Neural progenitor cell (in vitro differentiated cells): ENCODE results near the gene UNC5B. TPM values are rescaled to one million over a fixed set of nuclear protein-coding genes. Genes with fewer than 3 reads are reported as not detected.

Experiments used
- DNase-seq: peaks from one replicate; pipeline ENCODE4 v3.0.0-alpha.2; 2016; ENCODE audit warnings: low spot score
- H2AFZ ChIP-seq: fragments of 200-600 bp; sonication (generic); replicated peaks from 2 replicates; pipeline ENCODE4 v1.6.1; 2016; ENCODE audit warnings: antibody characterized with exemption
- H3F3A ChIP-seq: fragments of 200-600 bp; sonication (generic); 2 replicates; pipeline ENCODE4 v1.6.1; 2016; ENCODE audit warnings: antibody characterized with exemption, low read depth
- H3K27ac ChIP-seq: fragments of 200-600 bp; sonication (generic); 2 replicates; pipeline ENCODE4 v1.5.1; 2016; ENCODE audit warnings: mild to moderate bottlenecking
- H3K27me3 ChIP-seq: fragments of 200-600 bp; sonication (generic); 2 replicates; pipeline ENCODE4 v1.6.1; 2016; ENCODE audit warnings: mild to moderate bottlenecking, moderate library complexity
- H3K36me3 ChIP-seq: fragments of 200-600 bp; sonication (generic); 2 replicates; pipeline ENCODE4 v1.5.1; 2016
- H3K4me1 ChIP-seq: fragments of 200-600 bp; sonication (generic); 2 replicates; pipeline ENCODE4 v1.6.1; 2016; ENCODE audit warnings: mixed run types
- H3K4me2 ChIP-seq: fragments of 200-600 bp; sonication (generic); 2 replicates; pipeline ENCODE4 v1.6.1; 2016
- H3K4me3 ChIP-seq: fragments of 200-600 bp; sonication (generic); 2 replicates; pipeline ENCODE4 v1.5.1; 2016
- H3K79me2 ChIP-seq: fragments of 200-600 bp; sonication (generic); 2 replicates; pipeline ENCODE4 v1.6.1; 2016; ENCODE audit warnings: low read depth
- H3K9ac ChIP-seq: fragments of 200-600 bp; sonication (generic); 2 replicates; pipeline ENCODE4 v1.6.1; 2016
- H3K9me3 ChIP-seq: fragments of 200-600 bp; sonication (generic); 2 replicates; pipeline ENCODE4 v1.5.1; 2016; ENCODE audit warnings: low read depth
- H4K20me1 ChIP-seq: fragments of 200-600 bp; sonication (generic); 2 replicates; pipeline ENCODE4 v1.6.1; 2016; ENCODE audit warnings: low read depth
- H3K27ac Mint-ChIP-seq: 3 replicates; pipeline ENCODE4 v1.8.0; 2021; ENCODE audit warnings: mixed read lengths
- H3K27me3 Mint-ChIP-seq: 2 replicates; pipeline ENCODE4 v1.8.0; 2022; ENCODE audit warnings: low read depth, mild to moderate bottlenecking, inconsistent platforms, moderate library complexity, mixed read lengths; ENCODE audit not compliant: insufficient read depth
- H3K36me3 Mint-ChIP-seq: 3 replicates; pipeline ENCODE4 v1.8.0; 2021; ENCODE audit warnings: mixed read lengths
- H3K4me1 Mint-ChIP-seq: 3 replicates; pipeline ENCODE4 v1.8.0; 2021; ENCODE audit warnings: mixed read lengths
- H3K4me3 Mint-ChIP-seq: 3 replicates; pipeline ENCODE4 v1.8.0; 2021; ENCODE audit warnings: mild to moderate bottlenecking, moderate library complexity, mixed read lengths
- H3K9me3 Mint-ChIP-seq: 3 replicates; pipeline ENCODE4 v1.8.0; 2020; ENCODE audit warnings: mixed read lengths
- CTCF ChIP-seq: fragments of 200-600 bp; sonication (generic); IDR thresholded peaks from 2 replicates; pipeline ENCODE4 v1.5.1; 2017; ENCODE audit warnings: antibody characterized with exemption, mild to moderate bottlenecking
- EZH2 ChIP-seq: fragments of 200-600 bp; sonication (generic); IDR thresholded peaks from 2 replicates; pipeline ENCODE4 v1.6.1; 2017; ENCODE audit warnings: antibody characterized with exemption, mild to moderate bottlenecking, moderate library complexity
- EZH2phosphoT487 ChIP-seq: fragments of 200-600 bp; sonication (generic); IDR thresholded peaks from 2 replicates; pipeline ENCODE4 v1.6.1; 2017; ENCODE audit warnings: antibody characterized with exemption
- total RNA-seq: library from RNA; depleted of rRNA; stranded (reverse); fragments of >200 nt; gene quantifications from 2 replicates; pipeline ENCODE4 v1.2.3, GENCODE V29; 2015; ENCODE audit warnings: low replicate concordance

UNC5B gene
- total RNA-seq, 1 donor from 2014 or later = 3.3 TPM

- no peaks in the 10 kb centered on the region for H4K20me1 ChIP-seq
- H3K36me3 ChIP-seq = no peaks in the 10 kb centered on the region
Measured at GRCh38 chr10:71290806-71291527, 78.6 kb downstream of the UNC5B start.

GRCh38 chr10:71291528-71291900 is 79.1 kb downstream of the UNC5B start:
- Mint-ChIP-seq H3K4me1 (peaks cover 2% of the 10 kb centered on the region), H3K36me3 (no peaks in the 10 kb centered on the region), H3K27me3 (peaks cover 7% of the 10 kb centered on the region), H3K27ac (no peak overlapping the region), H3K9me3 (no peaks in the 10 kb centered on the region), H3K4me3 (no peak overlapping the region)
- Histone ChIP-seq H3K4me3 (no peak overlapping the region), H3K9ac (no peak overlapping the region), H3K79me2 (no peaks in the 10 kb centered on the region), H3K36me3 (no peaks in the 10 kb centered on the region), H3K27me3 (no peaks in the 10 kb centered on the region), H3K4me2 (no peak overlapping the region), H3K27ac (no peak overlapping the region), H3F3A (no peaks in the 10 kb centered on the region), H3K4me1 (no peaks in the 10 kb centered on the region), H2AFZ (no peak overlapping the region), H4K20me1 (no peaks in the 10 kb centered on the region), H3K9me3 (no peaks in the 10 kb centered on the region)
- TF ChIP-seq EZH2phosphoT487 (no peak), EZH2 (no peak), CTCF (no peak)
- DNase-seq = no peak

More at GRCh38 chr10:71290806-71291527, 78.6 kb downstream of the UNC5B start:
- Histone ChIP-seq H3K9me3 (no peaks in the 10 kb centered on the region), H3K79me2 (no peaks in the 10 kb centered on the region), H3K4me1 (no peaks in the 10 kb centered on the region), H3K9ac (no peak overlapping the region), H3K4me2 (no peak overlapping the region), H2AFZ (no peak overlapping the region), H3F3A (no peaks in the 10 kb centered on the region), H3K27me3 (no peaks in the 10 kb centered on the region), H3K27ac (no peak overlapping the region), H3K4me3 (no peak overlapping the region)
- peak overlapping the region; percentile 17 for H3K27ac Mint-ChIP-seq
- H3K36me3 Mint-ChIP-seq = no peaks in the 10 kb centered on the region
- H3K4me3 Mint-ChIP-seq = no peak overlapping the region
- peaks cover 4% of the 10 kb centered on the region for H3K27me3 Mint-ChIP-seq
- TF ChIP-seq EZH2 = no peak
- TF ChIP-seq CTCF = no peak
- no peak for TF ChIP-seq EZH2phosphoT487
- no peaks in the 10 kb centered on the region for H3K9me3 Mint-ChIP-seq
- no peak for DNase-seq
- peaks cover 2% of the 10 kb centered on the region for H3K4me1 Mint-ChIP-seq

- H3K36me3 Mint-ChIP-seq = no peaks in the 10 kb centered on the region
- no peaks in the 10 kb centered on the region for H3F3A ChIP-seq
- H3K27me3 ChIP-seq = no peaks in the 10 kb centered on the region
- peaks cover 7% of the 10 kb centered on the region for H3K27me3 Mint-ChIP-seq
- no peaks in the 10 kb centered on the region for H3K4me1 ChIP-seq
- H3K4me3 ChIP-seq = no peak overlapping the region
- H3K27ac Mint-ChIP-seq = no peak overlapping the region
- no peak overlapping the region for H3K4me2 ChIP-seq
- H3K4me1 Mint-ChIP-seq = peaks cover 2% of the 10 kb centered on the region
- H3K4me3 Mint-ChIP-seq = no peak overlapping the region
- no peak overlapping the region for H3K9ac ChIP-seq
- no peak for TF ChIP-seq CTCF
- TF ChIP-seq EZH2 = no peak
- no peak for TF ChIP-seq EZH2phosphoT487
- H3K36me3 ChIP-seq = no peaks in the 10 kb centered on the region
- no peak overlapping the region for H3K27ac ChIP-seq
- DNase-seq = no peak
- H3K9me3 Mint-ChIP-seq = no peaks in the 10 kb centered on the region
- no peaks in the 10 kb centered on the region for H3K9me3 ChIP-seq
- H2AFZ ChIP-seq = no peak overlapping the region
- H4K20me1 ChIP-seq = no peaks in the 10 kb centered on the region
- no peaks in the 10 kb centered on the region for H3K79me2 ChIP-seq
Measured at GRCh38 chr10:71292624-71293445, 80.5 kb downstream of the UNC5B start.
